AML-193 (cell line): ENCODE data around the gene FBXW5.

ENCODE experiments used
- DNase-seq, 2 experiments: peaks; one replicate each; lab custom pipeline; 2025; lab: John Stamatoyannopoulos, UW

FBXW5 gene

GRCh38 chr9:136906266-136906665 is 38.3 kb downstream of the FBXW5 start:
- no peak for DNase-seq

- DNase-seq: no peak
These were observed 41.4 kb downstream of the FBXW5 start for GRCh38 chr9:136903041-136903554.

- no peak for DNase-seq
These were observed 42.2 kb downstream of the FBXW5 start for GRCh38 chr9:136902259-136902821.

GRCh38 chr9:136901516-136902258 is 42.9 kb downstream of the FBXW5 start:
- DNase-seq: no peak

- no peak for DNase-seq
These were observed 43.5 kb downstream of the FBXW5 start for GRCh38 chr9:136900988-136901515.

- DNase-seq: no peak
These were observed 44.0 kb downstream of the FBXW5 start for GRCh38 chr9:136900556-136900955.

- no peak for DNase-seq
These were observed 45.3 kb downstream of the FBXW5 start for GRCh38 chr9:136899196-136899595.

GRCh38 chr9:136898483-136899100 is 45.9 kb downstream of the FBXW5 start:
- no peak for DNase-seq

GRCh38 chr9:136896027-136896426 is 48.5 kb downstream of the FBXW5 start:
- DNase-seq: no peak

GRCh38 chr9:136890661-136891060 is 53.9 kb downstream of the FBXW5 start:
- no peak for DNase-seq
